GM20431 (cell line): ENCODE results near the gene STRADA.

Source experiments
- in situ Hi-C: fragments of 300-500 bp; cut with MseI, MboI; formaldehyde crosslinking; loops from one replicate; pipeline ENCODE4 v1.15.0; 2020; ENCODE audit warnings: low sequenced_read_pairs; ENCODE audit not compliant: unreplicated experiment

Gene STRADA, protein sequence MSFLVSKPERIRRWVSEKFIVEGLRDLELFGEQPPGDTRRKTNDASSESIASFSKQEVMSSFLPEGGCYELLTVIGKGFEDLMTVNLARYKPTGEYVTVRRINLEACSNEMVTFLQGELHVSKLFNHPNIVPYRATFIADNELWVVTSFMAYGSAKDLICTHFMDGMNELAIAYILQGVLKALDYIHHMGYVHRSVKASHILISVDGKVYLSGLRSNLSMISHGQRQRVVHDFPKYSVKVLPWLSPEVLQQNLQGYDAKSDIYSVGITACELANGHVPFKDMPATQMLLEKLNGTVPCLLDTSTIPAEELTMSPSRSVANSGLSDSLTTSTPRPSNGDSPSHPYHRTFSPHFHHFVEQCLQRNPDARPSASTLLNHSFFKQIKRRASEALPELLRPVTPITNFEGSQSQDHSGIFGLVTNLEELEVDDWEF

DNA sequence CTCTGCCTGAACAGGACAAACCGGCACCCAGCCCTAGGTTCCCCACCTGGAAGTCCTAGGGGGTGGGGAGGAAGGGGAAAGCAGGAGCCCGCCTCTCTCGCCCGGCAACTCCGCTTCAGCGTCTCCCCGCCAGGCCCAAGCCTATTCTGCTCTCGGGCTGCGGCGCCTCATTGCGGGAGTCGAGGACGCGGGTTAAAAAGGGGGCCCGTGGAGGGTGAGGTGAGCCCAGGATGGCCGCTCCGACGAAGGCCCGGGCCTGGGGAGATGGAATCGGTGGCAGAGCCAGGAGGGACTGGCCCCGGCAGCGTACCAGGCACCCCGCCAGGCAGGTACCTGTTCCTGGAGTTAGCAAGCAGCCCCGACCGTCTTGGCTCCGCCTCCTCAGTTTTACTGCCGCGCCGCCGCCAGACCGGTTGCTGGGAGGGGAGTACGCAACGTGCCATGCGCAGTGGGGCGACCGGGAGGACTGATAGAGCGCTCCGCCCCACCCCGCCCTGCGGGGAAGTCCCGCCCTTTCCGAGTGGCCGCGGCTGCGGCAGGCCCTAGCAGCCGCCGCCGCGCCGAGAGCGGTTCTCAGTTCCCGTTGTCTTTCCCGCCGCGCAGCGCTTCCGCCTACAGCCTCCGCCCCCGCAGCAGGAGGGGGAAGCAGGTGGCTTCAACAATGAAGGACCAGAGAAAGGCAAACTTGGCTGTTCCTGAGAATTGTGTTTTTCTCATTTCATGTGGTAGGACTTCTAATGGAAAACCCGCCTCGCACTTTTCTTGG lies at the start of gene STRADA:
TSS of gene STRADA (minus strand) at position 392 of the 766 bp plus-strand sequence. CDS start 13,430 bp downstream, outside the sequence.
- in situ Hi-C loops = no loop called here

- in situ Hi-C loops = no loop called here
Measured at GRCh38 chr17:63790057-63790456, 48.5 kb upstream of the STRADA start.

DNA sequence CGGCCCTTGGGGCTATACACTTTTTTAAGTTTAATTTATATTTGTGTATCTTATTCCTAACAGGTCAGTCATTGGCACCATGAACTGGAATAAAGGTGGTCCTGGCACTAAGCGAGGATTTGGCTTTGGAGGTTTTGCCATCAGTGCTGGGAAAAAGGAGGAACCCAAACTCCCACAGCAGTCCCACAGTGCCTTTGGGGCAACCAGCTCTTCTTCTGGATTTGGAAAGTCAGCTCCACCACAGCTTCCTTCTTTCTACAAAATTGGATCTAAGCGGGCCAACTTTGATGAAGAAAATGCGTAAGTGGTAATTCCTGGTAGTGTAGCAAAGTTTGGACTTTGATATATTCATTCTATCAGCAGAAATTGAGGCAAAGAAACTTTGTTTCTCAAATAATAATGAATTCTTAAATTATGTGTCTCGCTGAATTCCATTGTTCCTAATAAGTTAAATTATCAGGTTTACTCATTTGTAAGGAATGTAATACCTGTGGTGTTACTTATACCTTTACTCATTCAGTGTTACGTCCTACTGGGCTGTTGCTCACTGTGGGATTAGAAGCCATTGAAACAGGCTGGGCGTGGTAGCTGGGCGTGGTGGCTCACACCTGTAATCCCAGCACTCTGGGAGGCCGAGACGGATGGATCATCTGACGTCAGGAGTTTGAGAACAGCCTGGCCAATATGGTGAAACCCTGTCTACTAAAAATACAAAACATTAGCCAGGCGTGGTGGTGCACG lies 45.5 kb upstream of the STRADA start:
- in situ Hi-C loops = no loop called here

DNA sequence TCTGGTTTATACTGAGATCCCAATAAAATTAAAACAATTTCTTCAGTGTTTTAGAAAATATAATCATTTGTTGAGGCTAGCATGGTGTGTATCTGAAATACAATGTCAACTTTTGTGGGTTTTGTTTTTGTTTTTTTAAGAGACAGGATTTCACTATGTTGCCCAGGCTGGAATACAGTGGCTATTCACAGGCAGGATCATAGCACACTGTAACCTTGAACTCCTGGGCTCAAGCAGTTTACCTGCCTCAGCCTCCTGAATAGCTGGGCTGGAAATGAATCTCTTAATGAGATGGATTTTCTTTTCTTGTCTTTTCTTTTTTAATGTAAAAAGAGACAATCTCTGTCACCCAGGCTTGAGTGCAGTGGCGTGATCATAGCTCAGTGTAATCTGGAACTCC lies 44.5 kb upstream of the STRADA start:
- in situ Hi-C loops = no loop called here

GRCh38 chr17:63785556-63785955 lies 44.0 kb upstream of the STRADA start:
- in situ Hi-C loops = no loop called here

GRCh38 chr17:63783522-63783921 lies 41.9 kb upstream of the STRADA start:
- in situ Hi-C loops = no loop called here

DNA sequence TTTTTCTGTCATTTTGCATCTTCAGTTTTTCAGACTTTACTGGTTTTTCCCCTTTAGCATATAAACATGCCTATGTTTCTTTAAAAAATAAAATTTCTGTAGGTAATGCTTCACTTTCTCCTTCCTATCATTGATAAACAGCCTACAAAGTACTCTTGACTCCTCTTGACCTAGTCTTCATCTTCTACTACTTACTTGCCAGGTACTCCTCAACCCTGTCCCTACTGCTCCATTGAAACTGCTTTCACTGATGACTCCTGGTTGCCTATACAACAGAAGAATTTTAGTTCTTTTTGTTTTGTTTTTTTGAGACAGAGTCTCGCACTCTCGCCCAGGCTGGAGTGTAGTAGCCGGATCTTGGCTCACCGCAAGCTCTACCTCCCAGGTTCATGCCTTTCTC lies 39.3 kb upstream of the STRADA start:
- in situ Hi-C loops = no loop called here

GRCh38 chr17:63780507-63780906 lies 38.9 kb upstream of the STRADA start:
- in situ Hi-C loops = no loop called here

DNA sequence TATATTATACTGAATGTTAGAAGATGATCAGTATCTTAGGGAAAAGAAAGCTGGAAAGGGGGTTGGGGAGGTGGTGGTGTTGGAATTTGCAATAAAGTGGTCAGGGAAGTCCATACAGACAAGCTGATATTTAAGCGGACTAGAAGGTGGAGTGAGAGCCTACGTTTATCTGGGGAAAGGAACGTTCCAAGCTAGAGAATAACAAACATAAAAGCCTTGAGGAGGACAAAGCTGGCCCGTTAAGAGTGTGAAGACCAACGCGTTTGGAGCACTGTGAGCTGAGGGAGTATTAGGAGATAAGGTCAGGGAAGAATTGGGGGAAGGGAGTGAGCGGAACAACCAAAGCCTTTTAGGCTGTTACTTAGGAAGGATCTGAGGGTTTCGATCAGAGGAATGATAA lies 33.8 kb upstream of the STRADA start:
- in situ Hi-C loops = no loop called here

- in situ Hi-C loops = no loop called here
Measured at GRCh38 chr17:63774969-63775265, 33.3 kb upstream of the STRADA start.

DNA sequence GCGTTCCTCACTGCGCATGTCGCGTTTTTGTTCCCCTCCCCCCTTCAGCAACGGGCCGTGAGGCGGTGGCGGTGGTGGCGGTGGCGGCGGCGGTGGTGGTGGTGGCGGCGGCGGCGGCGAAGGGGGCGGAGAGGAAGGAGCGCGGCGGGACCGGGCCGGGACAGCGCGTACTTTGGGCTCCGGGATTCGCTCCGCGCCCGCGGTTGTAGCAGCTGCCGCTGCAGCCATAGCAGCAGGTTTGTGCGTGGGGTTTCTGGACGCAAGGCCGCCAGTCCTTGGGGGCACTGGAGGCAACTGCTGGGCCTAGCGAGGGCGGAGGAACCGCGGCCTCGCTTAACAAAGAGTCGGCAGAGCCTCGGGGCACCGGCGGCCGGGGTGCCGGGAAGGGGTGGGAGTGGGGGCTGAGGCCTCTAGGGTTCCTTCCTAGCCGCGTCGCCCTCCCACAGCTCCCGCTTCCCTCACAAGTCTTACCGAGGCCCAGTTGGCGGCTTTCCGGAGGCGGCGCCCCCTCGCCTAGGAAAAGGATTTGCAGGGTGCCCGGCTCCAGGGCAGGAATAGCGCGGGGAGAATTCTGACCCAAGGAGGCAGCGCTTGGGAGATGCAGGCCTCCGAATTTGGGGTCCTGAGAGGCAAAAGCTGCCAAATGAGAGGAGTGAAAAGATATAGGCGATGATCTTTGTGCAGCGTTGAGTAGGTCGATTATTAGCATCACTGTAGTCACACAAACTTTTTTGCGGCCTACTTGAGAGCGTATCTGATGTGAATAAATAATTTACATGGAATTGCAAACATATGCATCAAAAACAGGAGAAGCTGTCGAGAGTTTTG lies 32.8 kb upstream of the STRADA start, which contains the start of gene DDX42:
TSS of gene DDX42 (plus strand) at position 30 of the 828 bp plus-strand sequence. CDS start 12,880 bp downstream, outside the sequence.
- in situ Hi-C loops = no loop called here

DNA sequence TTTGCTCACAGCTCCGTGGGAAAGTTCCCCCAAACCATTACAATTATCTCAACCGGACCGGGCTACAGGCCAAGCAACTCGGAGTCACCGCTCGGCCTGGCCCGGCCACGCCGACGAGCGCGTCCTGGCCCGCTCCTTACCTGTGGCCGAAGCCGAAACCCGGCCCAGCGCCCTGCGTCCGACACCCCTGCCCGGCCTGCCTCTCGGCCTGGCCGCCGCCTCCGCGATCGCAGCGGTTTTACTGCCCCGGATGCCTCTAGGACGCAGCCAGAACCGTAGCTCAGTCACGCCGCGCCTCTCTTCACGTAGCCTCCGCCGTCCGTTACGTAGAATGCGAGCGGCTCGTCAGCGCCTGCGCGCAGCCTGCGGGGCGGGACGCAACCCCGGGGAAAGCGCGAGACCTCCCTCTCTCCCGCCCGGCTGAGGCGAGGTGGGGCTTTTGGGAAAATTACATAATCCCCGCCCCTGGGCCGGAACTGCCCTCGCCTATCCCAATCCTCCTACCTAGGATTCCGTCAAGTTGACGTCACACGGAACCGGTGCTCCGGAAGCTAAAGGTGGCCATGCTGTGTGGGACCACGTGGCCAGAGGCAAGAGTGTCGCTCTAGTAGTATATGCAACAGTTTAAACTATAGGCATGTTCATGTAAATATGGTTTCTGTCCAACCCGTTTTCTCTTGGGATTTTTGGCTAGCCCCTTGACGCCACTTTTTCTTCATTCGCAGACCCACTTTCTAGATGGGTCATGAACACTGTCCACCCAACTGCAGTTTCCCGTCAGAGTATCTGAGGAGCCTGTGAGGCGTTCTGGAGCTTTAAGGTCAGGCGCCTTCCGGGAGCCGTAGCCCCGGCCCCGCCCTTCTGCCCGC lies 31.9 kb upstream of the STRADA start, which contains the start of gene CCDC47:
TSS of gene CCDC47 (minus strand) at position 326 of the 869 bp plus-strand sequence. CDS start 7,422 bp downstream, outside the sequence.
- in situ Hi-C loops = no loop called here

DNA sequence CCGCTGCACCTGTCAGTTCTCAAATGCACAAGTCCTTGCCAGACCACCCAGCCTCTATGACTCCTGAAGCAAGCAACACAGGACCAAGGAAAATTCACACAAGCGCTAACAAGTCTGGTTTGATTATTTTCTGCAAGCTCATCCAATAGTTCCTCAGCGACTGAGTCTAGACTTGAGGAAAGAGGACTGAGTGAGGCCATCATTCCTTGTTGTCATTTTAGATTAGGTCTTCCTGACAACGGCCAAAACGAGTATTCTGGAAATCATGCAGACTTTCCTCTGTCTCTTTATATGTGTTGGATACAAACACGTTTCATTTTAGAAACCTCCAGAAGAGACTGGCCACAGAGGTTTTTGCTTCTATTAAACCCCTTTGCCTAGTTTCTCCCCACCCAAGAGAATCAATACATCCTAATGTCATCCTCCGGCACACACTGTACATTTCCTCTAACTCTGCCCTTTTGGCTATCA lies 31.2 kb upstream of the STRADA start:
- in situ Hi-C loops = no loop called here

GRCh38 chr17:63768433-63768832 lies 26.8 kb upstream of the STRADA start:
- in situ Hi-C loops = no loop called here

GRCh38 chr17:63766754-63767153 lies 25.2 kb upstream of the STRADA start:
- in situ Hi-C loops = no loop called here

GRCh38 chr17:63764716-63765115 lies 23.1 kb upstream of the STRADA start:
- in situ Hi-C loops = no loop called here

- in situ Hi-C loops = no loop called here
Measured at GRCh38 chr17:63762161-63763078, 20.8 kb upstream of the STRADA start.
